H1 (cell line): ENCODE data around the gene SPDYE8. TPM values are rescaled to one million over a fixed set of nuclear protein-coding genes. Genes with fewer than 3 reads are reported as not detected.
"Not testable (repeated sequence)": the region's sequence is repeated elsewhere in the genome, so short reads cannot be mapped to it uniquely, and the experiment has no call there.

Experiments
- CTCF ChIA-PET: fragments of 300-600 bp; sonication (Branson Sonifier 250); formaldehyde crosslinking; loops from one replicate; lab custom pipeline; 2021; ENCODE audit not compliant: partially characterized antibody; lab: Charles Lee
- POLR2A ChIA-PET: fragments of 300-600 bp; sonication (Branson Sonifier 250); formaldehyde crosslinking; loops from one replicate; lab custom pipeline; 2021; ENCODE audit warnings: inconsistent platforms; ENCODE audit not compliant: partially characterized antibody; lab: Charles Lee
- DNase-seq, 2 experiments: peaks; one replicate each; pipeline versions ENCODE4 v3.0.0 to v3.0.0-alpha.2; 2010 to 2022; ENCODE audit warnings: low spot score in 2 of 2, low read depth in 1 of 2, mixed read lengths in 1 of 2
- FAIRE-seq: peaks from 2 replicates; lab custom pipeline; 2011; peaks lifted over from hg19 to GRCh38; lab: Jason Lieb, UNC
- H2AFZ ChIP-seq: 2 replicates; pipeline ENCODE4 v1.8.1; 2012; ENCODE audit warnings: low read length, inconsistent platforms
- H2AK5ac ChIP-seq: 2 replicates; pipeline ENCODE4 v1.6.1; 2013; ENCODE audit warnings: low read depth, low read length
- H2BK120ac ChIP-seq: replicated peaks from 2 replicates; pipeline ENCODE3; 2013; ENCODE audit warnings: low read depth, low read length, inconsistent platforms
- H2BK12ac ChIP-seq: 2 replicates; pipeline ENCODE4 v1.6.1; 2013; ENCODE audit warnings: low read depth, low read length
- H2BK15ac ChIP-seq: 2 replicates; pipeline ENCODE4 v1.6.1; 2013; ENCODE audit warnings: low read length
- H2BK20ac ChIP-seq: 2 replicates; pipeline ENCODE4 v1.6.1; 2013; ENCODE audit warnings: low read length
- H2BK5ac ChIP-seq: 2 replicates; pipeline ENCODE4 v1.6.1; 2013; ENCODE audit warnings: low read depth, low read length
- H3K14ac ChIP-seq: 2 replicates; pipeline ENCODE4 v1.6.1; 2013; ENCODE audit warnings: inconsistent platforms; ENCODE audit not compliant: insufficient read length
- H3K18ac ChIP-seq: 2 replicates; pipeline ENCODE4 v1.6.1; 2013; ENCODE audit warnings: low read length; ENCODE audit errors: extremely low read depth
- H3K23ac ChIP-seq: 2 replicates; pipeline ENCODE4 v1.6.1; 2013; ENCODE audit warnings: inconsistent platforms; ENCODE audit not compliant: insufficient read length
- H3K23me2 ChIP-seq: 2 replicates; pipeline ENCODE4 v1.6.1; 2013; ENCODE audit warnings: low read depth, low read length
- H3K27ac ChIP-seq: 2 replicates; pipeline ENCODE4 v1.6.1; 2011; ENCODE audit warnings: low read depth, low read length, inconsistent platforms
- H3K27me3 ChIP-seq, 4 experiments: replicated peaks in 1 of 4; 1 replicate in 1 of 4; 2 replicates in 3 of 4; pipeline versions ENCODE4 v1.6.1 to v1.8.1; 2011 to 2013; ENCODE audit warnings: low read length in 3 of 4, mild to moderate bottlenecking in 3 of 4, inconsistent platforms in 2 of 4, mixed read lengths in 2 of 4, moderate library complexity in 1 of 4; ENCODE audit not compliant: control insufficient read depth in 3 of 4, insufficient read depth in 3 of 4; ENCODE audit errors: extremely low read depth in 1 of 4
- H3K36me3 ChIP-seq, 4 experiments: 2 replicates each; pipeline versions ENCODE4 v1.6.1 to v1.8.1; 2011 to 2013; ENCODE audit warnings: mild to moderate bottlenecking in 4 of 4, low read length in 3 of 4, moderate library complexity in 2 of 4, control low read depth in 1 of 4, inconsistent platforms in 1 of 4; ENCODE audit not compliant: insufficient read depth in 4 of 4, control insufficient read depth in 2 of 4
- H3K4ac ChIP-seq: replicated peaks from 2 replicates; pipeline ENCODE3; 2013; ENCODE audit warnings: low read length, low read depth, mixed read lengths, inconsistent platforms; ENCODE audit not compliant: insufficient read length
- H3K4me1 ChIP-seq, 4 experiments: replicated peaks in 1 of 4; 1 replicate in 1 of 4; 2 replicates in 3 of 4; pipeline versions ENCODE4 v1.6.1 to v1.8.1; 2011 to 2013; ENCODE audit warnings: low read length in 3 of 4, inconsistent platforms in 2 of 4, mixed read lengths in 1 of 4; ENCODE audit not compliant: insufficient read depth in 4 of 4, control insufficient read depth in 3 of 4
- H3K4me2 ChIP-seq, 2 experiments: 2 replicates each; pipeline versions ENCODE4 v1.6.1 to v1.8.1; 2011 to 2013; ENCODE audit warnings: low read depth in 2 of 2, low read length in 2 of 2, control low read depth in 1 of 2, inconsistent platforms in 1 of 2, mild to moderate bottlenecking in 1 of 2; ENCODE audit not compliant: insufficient read depth in 1 of 2
- H3K4me3 ChIP-seq, 4 experiments: fragments of 200-600, 300-600 bp in 1 of 4; sonication (generic), shearing (Covaris generic), sonication (Bioruptor Twin) in 1 of 4; 2 replicates each; pipeline versions ENCODE4 v1.5.1 to v1.8.1; 2011 to 2016; ENCODE audit warnings: low read length in 4 of 4, low read depth in 3 of 4, control low read depth in 2 of 4, inconsistent platforms in 2 of 4, mild to moderate bottlenecking in 2 of 4, mixed read lengths in 1 of 4, moderate library complexity in 1 of 4; ENCODE audit not compliant: insufficient read depth in 2 of 4; ENCODE audit errors: extremely low read depth in 1 of 4
- H3K56ac ChIP-seq: replicated peaks from 2 replicates; pipeline ENCODE3; 2013; ENCODE audit warnings: low read depth, mild to moderate bottlenecking, mixed read lengths, low read length, inconsistent platforms; ENCODE audit not compliant: insufficient read length
- H3K79me1 ChIP-seq: 2 replicates; pipeline ENCODE4 v1.6.1; 2013; ENCODE audit warnings: low read depth, low read length, control low read depth
- H3K79me2 ChIP-seq, 2 experiments: 2 replicates each; pipeline versions ENCODE4 v1.6.1 to v1.8.1; 2012 to 2013; ENCODE audit warnings: low read length in 2 of 2, mild to moderate bottlenecking in 2 of 2, inconsistent platforms in 1 of 2; ENCODE audit not compliant: insufficient read depth in 2 of 2, control insufficient read depth in 1 of 2
- H3K9ac ChIP-seq, 4 experiments: replicated peaks in 1 of 4; 1 replicate in 1 of 4; 2 replicates in 3 of 4; pipeline versions ENCODE4 v1.6.1 to v1.8.1; 2011 to 2013; ENCODE audit warnings: low read depth in 3 of 4, low read length in 3 of 4, control low read depth in 2 of 4, mild to moderate bottlenecking in 2 of 4, moderate library complexity in 2 of 4, inconsistent platforms in 1 of 4; ENCODE audit errors: extremely low read depth in 1 of 4
- H3K9me3 ChIP-seq, 2 experiments: 2 replicates each; pipeline versions ENCODE4 v1.6.1 to v1.8.1; 2012 to 2013; ENCODE audit warnings: mild to moderate bottlenecking in 2 of 2, moderate library complexity in 2 of 2, control low read depth in 1 of 2, inconsistent platforms in 1 of 2, low read depth in 1 of 2, low read length in 1 of 2, mixed read lengths in 1 of 2; ENCODE audit not compliant: insufficient read depth in 2 of 2
- H4K20me1 ChIP-seq, 2 experiments: replicated peaks in 1 of 2; 2 replicates each; pipeline versions ENCODE3 to v1.8.1; 2011 to 2013; ENCODE audit warnings: inconsistent platforms in 2 of 2, low read length in 2 of 2, mild to moderate bottlenecking in 1 of 2; ENCODE audit not compliant: insufficient read depth in 2 of 2, control insufficient read depth in 1 of 2
- H4K5ac ChIP-seq: 2 replicates; pipeline ENCODE4 v1.6.1; 2013; ENCODE audit warnings: low read length, low read depth, mixed read lengths, inconsistent platforms; ENCODE audit not compliant: insufficient read length
- H4K8ac ChIP-seq: 2 replicates; pipeline ENCODE4 v1.8.0; 2013; ENCODE audit warnings: mild to moderate bottlenecking, moderate library complexity, low read length, inconsistent platforms; ENCODE audit not compliant: insufficient read depth; ENCODE audit errors: extremely low read depth
- H4K91ac ChIP-seq: replicated peaks from 2 replicates; pipeline ENCODE3; 2013; ENCODE audit warnings: low read length, mixed read lengths, inconsistent platforms; ENCODE audit not compliant: insufficient read length
- NRF1 ChIP-seq: IDR thresholded peaks from 2 replicates; pipeline ENCODE4 v1.6.1; 2011; ENCODE audit warnings: mild to moderate bottlenecking, low read depth, low read length, improper control_type of control experiment
- PHF8 ChIP-seq: fragments of 200-600 bp; sonication (generic); conservative IDR thresholded peaks from 2 replicates; pipeline ENCODE4 v1.7.1; 2012; ENCODE audit warnings: low read depth, mild to moderate bottlenecking, inconsistent platforms, low read length, moderate library complexity
- WGBS, 2 experiments: shearing (Covaris generic) in 1 of 2; methylation state at CpG; one replicate each; pipeline versions ENCODE4 v1.1.6 to v1.1.7; 2013 to 2015; ENCODE audit warnings: low lambda C conversion rate in 2 of 2, mixed read lengths in 2 of 2, inconsistent platforms in 1 of 2, low coverage in 1 of 2, missing lambda C conversion rate in 1 of 2; ENCODE audit not compliant: insufficient replicate concordance in 2 of 2, insufficient coverage in 1 of 2, insufficient read length in 1 of 2; ENCODE audit errors: extremely low coverage in 1 of 2, missing lambda C conversion rate in 1 of 2; 5-methylcytosine and 5-hydroxymethylcytosine counted together
- polyA plus RNA-seq, 7 experiments: library from polyadenylated mRNA; depleted of rRNA in 3 of 7; stranded (reverse) in 5 of 7; unstranded in 2 of 7; fragments of >200 nt in 5 of 7; fragments of 200-250 nt in 2 of 7; gene quantifications; 1 replicate in 5 of 7; 2 replicates in 1 of 7; 4 replicates in 1 of 7; pipeline versions ENCODE4 v1.2.1 to v1.2.3, GENCODE V29; 2011 to 2013; ENCODE audit warnings: missing spikeins in 2 of 7, mixed read lengths in 2 of 7
- total RNA-seq: library from RNA; stranded (reverse); fragmentation: NEBNext Ultra II Directional; extraction: Animal tissue kit (Norgen Biotek cat#: 25700); gene quantifications from 2 replicates; pipeline ENCODE4 v1.2.1, GENCODE V29; 2021

SPDYE8 gene
- total and polyA plus RNA-seq, 2 of the 8 experiments (the other 6 are each of a cell fraction or from before 2014, with no cell fraction given): not detected

GRCh38 chr7:73005356-73005692, 24.2 kb downstream of the SPDYE8 start:
- Histone ChIP-seq H3K4me3 (peak overlapping the region; percentile 26 to 66 (median 43); a peak in 6 of 8 replicates), H3K4me2 (peak overlapping the region in 1 of 2 experiments; percentile 28; a peak in 1 of 4 replicates)
- H3K79me2 ChIP-seq, H3K9ac ChIP-seq, H3K4ac ChIP-seq, H2AK5ac ChIP-seq, H3K9me3 ChIP-seq, H3K79me1 ChIP-seq, H3K4me1 ChIP-seq, H3K56ac ChIP-seq, FAIRE-seq, H2BK15ac ChIP-seq, H2BK12ac ChIP-seq, H2AFZ ChIP-seq, H4K8ac ChIP-seq, H3K23ac ChIP-seq, H3K18ac ChIP-seq, H3K14ac ChIP-seq, H2BK20ac ChIP-seq, H4K20me1 ChIP-seq, CTCF ChIA-PET, H3K36me3 ChIP-seq, H4K91ac ChIP-seq, H2BK5ac ChIP-seq, H3K27me3 ChIP-seq, H4K5ac ChIP-seq, H3K23me2 ChIP-seq, H3K27ac ChIP-seq, POLR2A ChIA-PET, H2BK120ac ChIP-seq: not testable (repeated sequence)
- 0 out of 2 replicates have a peak, but pooled peaks have one; percentile 29 for TF ChIP-seq PHF8
- TF ChIP-seq NRF1: peak; percentile 22; the same call in 1 of the 2 replicates
- peak in 1 of 2 experiments; percentile 81 for DNase-seq
- 0% methylated on average over 14 of the region's 30 CpGs; no CpG with 5 or more reads in 1 of the 2 experiments for WGBS, 2 experiments
